ENCODE measurements around the gene GATD1. TPM values are rescaled to one million over a fixed set of nuclear protein-coding genes. Genes with fewer than 3 reads are reported as not detected.
"Not testable (repeated sequence)": the region's sequence is repeated elsewhere in the genome, so short reads cannot be mapped to it uniquely, and the experiment has no call there.

The GATD1 gene
- total RNA-seq, 1 experiment from 2014 or later: 67.7 TPM

DNA sequence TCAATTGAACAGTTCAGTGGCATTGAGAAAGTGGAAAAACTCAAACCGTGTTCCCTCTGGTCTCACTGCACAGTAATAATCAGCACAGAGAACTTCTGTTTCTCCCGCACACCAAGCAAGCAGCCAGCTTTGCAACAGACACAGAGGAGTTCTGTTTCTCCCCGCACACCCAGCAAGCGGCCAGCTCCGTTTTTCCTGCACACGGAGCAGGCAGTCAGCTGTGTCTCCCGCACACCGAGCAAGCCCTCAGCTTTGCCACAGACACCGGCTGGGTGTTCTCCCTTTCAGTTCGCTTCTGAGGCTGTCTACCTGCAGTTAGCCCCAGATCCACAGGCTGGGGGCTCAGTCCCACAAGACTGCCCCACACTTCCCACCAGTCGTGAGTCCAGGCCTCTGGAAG is 39.9 kb downstream of the GATD1 start:
- no peaks in the 10 kb centered on the region for H3K27me3 Mint-ChIP-seq (ENCODE audit: insufficient read depth, unreplicated experiment)
- TF ChIP-seq, protein P1, sequence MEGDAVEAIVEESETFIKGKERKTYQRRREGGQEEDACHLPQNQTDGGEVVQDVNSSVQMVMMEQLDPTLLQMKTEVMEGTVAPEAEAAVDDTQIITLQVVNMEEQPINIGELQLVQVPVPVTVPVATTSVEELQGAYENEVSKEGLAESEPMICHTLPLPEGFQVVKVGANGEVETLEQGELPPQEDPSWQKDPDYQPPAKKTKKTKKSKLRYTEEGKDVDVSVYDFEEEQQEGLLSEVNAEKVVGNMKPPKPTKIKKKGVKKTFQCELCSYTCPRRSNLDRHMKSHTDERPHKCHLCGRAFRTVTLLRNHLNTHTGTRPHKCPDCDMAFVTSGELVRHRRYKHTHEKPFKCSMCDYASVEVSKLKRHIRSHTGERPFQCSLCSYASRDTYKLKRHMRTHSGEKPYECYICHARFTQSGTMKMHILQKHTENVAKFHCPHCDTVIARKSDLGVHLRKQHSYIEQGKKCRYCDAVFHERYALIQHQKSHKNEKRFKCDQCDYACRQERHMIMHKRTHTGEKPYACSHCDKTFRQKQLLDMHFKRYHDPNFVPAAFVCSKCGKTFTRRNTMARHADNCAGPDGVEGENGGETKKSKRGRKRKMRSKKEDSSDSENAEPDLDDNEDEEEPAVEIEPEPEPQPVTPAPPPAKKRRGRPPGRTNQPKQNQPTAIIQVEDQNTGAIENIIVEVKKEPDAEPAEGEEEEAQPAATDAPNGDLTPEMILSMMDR (IDR thresholded peaks at IDR 0.05; ENCODE audit: unreplicated experiment): no peak
- no peaks in the 10 kb centered on the region for H3K9me3 Mint-ChIP-seq (ENCODE audit: unreplicated experiment)
- ChIA-PET CTCF (interaction anchor here (1.0 to 1.2 kb wide), 2 partner anchors 11 kb away, joined by 3 to 4 read pairs; no protein-coding TSS in a partner anchor), POLR2A (interaction anchor here (2.4 kb wide), 1 partner anchor 26 kb away, joined by 10 read pairs; no protein-coding TSS in a partner anchor)
- H3K4me3 Mint-ChIP-seq (ENCODE audit: unreplicated experiment): no peak overlapping the region
- intact Hi-C loops (cut with micrococcal nuclease): no loop called here
- no peak overlapping the region for H3K27ac Mint-ChIP-seq (ENCODE audit: low read depth, unreplicated experiment)
- no peaks in the 10 kb centered on the region for H3K36me3 Mint-ChIP-seq (ENCODE audit: insufficient read depth, unreplicated experiment)
- DNase-seq (ENCODE audit: unreplicated experiment): no peak
- no TSS peak for BruUV-seq (replicated peaks)
- no peaks in the 10 kb centered on the region for H3K4me1 Mint-ChIP-seq (ENCODE audit: insufficient read depth, unreplicated experiment)

DNA sequence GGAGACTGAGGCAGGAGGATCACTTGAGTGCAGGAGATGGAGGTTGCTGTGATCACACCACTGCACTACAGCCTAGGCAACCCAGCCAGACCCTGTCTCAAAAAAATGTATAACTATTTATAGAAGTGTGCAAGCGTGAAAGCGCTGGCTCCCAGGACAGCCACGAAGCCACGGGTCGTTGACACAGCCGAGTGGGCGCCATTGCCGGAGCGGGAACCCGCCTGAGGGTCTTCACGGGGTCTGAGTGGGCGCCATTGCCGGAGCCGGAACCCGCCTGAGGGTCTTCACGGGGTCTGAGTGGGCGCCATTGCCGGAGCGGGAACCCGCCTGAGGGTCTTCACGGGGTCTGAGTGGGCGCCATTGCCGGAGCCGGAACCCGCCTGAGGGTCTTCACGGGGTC is 42.7 kb downstream of the GATD1 start:
- POLR2A ChIA-PET; CTCF ChIA-PET; H3K27ac Mint-ChIP-seq (ENCODE audit: low read depth, unreplicated experiment): not testable (repeated sequence)

DNA sequence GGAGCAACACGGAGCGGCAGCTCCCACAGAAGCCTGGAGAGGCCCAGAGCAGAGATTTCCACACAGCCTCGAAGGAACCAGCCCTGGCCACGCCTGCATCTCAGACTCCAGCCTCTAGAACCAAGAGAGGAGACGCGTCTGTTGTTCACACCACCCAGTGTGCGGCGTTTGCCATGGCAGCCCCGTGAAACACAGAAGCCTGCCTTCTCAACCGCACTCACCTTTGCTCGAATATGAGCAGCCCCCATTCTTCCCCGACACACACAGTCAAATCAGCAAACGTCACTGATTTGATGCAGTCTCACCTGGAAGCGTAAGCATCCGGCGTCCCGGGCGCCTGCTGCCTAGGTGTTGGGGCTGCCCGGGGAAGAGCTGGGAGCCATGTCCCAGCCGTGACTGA is 44.2 kb downstream of the GATD1 start:
- H3K36me3 Mint-ChIP-seq (ENCODE audit: insufficient read depth, unreplicated experiment): peaks cover 8% of the 10 kb centered on the region
- H3K27ac Mint-ChIP-seq (ENCODE audit: low read depth, unreplicated experiment): no peak overlapping the region
- H3K9me3 Mint-ChIP-seq (ENCODE audit: unreplicated experiment): no peaks in the 10 kb centered on the region
- intact Hi-C loops (cut with micrococcal nuclease): no loop called here
- TF ChIP-seq, protein P1 (IDR thresholded peaks at IDR 0.05; ENCODE audit: unreplicated experiment): no peak
- no TSS peak for BruUV-seq (replicated peaks)
- CTCF ChIA-PET: interaction anchor here (0.6 to 1.2 kb wide), 4 partner anchors 9 to 318 kb away, joined by 3 read pairs; no protein-coding TSS in a partner anchor
- H3K4me3 Mint-ChIP-seq (ENCODE audit: unreplicated experiment): no peak overlapping the region
- DNase-seq (ENCODE audit: unreplicated experiment): no peak
- no peaks in the 10 kb centered on the region for H3K27me3 Mint-ChIP-seq (ENCODE audit: insufficient read depth, unreplicated experiment)
- POLR2A ChIA-PET: interaction anchor here (1.1 to 1.5 kb wide), 2 partner anchors 15 to 85 kb away, joined by 4 read pairs; partner anchors contain the start of gene TALDO1
- peaks cover 5% of the 10 kb centered on the region for H3K4me1 Mint-ChIP-seq (ENCODE audit: insufficient read depth, unreplicated experiment)

More for the DNA sequence above, 42.7 kb downstream of the GATD1 start:
- H3K27me3 Mint-ChIP-seq (ENCODE audit: insufficient read depth, unreplicated experiment); H3K36me3 Mint-ChIP-seq (ENCODE audit: insufficient read depth, unreplicated experiment); intact Hi-C loops (cut with micrococcal nuclease); H3K4me3 Mint-ChIP-seq (ENCODE audit: unreplicated experiment); DNase-seq (ENCODE audit: unreplicated experiment); BruUV-seq (replicated peaks); H3K9me3 Mint-ChIP-seq (ENCODE audit: unreplicated experiment); H3K4me1 Mint-ChIP-seq (ENCODE audit: insufficient read depth, unreplicated experiment): not testable (repeated sequence)

DNA sequence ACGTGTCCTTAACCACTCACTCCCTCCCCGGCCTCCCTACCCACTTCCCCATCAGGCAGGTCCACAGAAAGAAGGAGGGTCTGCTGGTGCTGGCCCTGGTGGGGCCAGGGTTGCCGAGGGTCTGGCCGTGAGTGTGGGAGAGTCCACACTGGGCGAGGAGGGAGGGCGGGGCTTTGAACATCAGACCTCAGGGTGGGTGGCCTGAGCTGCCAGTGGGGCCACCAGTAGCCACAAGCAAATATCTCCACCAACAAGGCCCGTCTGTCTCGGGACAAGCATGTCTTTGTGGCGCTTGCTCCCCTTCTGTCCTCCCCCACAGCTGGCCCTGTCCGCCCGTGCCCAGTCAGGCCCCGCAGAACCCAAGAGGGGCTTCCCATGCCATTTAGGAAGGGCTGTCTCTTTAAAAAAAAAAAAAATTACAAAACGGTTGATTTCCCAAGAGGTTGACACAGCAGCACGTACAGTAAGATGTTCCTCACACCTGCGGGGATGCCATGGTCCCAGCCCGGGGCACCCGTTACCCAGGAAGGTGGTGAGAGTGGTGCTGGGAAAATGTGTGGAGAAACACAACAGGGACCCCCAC is 47.7 kb downstream of the GATD1 start:
- intact Hi-C loops (cut with micrococcal nuclease): loop anchor here (2.0 to 10.0 kb wide), 3 partner anchors 17 to 165 kb away; partner anchors contain the start of genes LMNTD2, RASSF7 and TALDO1
- Mint-ChIP-seq H3K9me3 (ENCODE audit: unreplicated experiment) (no peaks in the 10 kb centered on the region), H3K4me3 (ENCODE audit: unreplicated experiment) (no peak overlapping the region), H3K27me3 (ENCODE audit: insufficient read depth, unreplicated experiment) (no peaks in the 10 kb centered on the region), H3K27ac (ENCODE audit: low read depth, unreplicated experiment) (no peak overlapping the region), H3K4me1 (ENCODE audit: insufficient read depth, unreplicated experiment) (peaks cover 12% of the 10 kb centered on the region), H3K36me3 (ENCODE audit: insufficient read depth, unreplicated experiment) (peaks cover 23% of the 10 kb centered on the region)
- ChIA-PET CTCF (interaction anchor here (1.1 to 1.8 kb wide), 2 partner anchors 17 to 35 kb away, joined by 7 to 10 read pairs; partner anchors contain the start of gene TALDO1), POLR2A (interaction anchor here (1.4 to 7.1 kb wide), 6 partner anchors 15 to 46 kb away, joined by 4 to 96 read pairs (median 24); partner anchors contain the start of genes DEAF1, EPS8L2, TALDO1 and TMEM80)
- DNase-seq (ENCODE audit: unreplicated experiment): no peak
- BruUV-seq (replicated peaks): no TSS peak
- TF ChIP-seq, protein P1 (IDR thresholded peaks at IDR 0.05; ENCODE audit: unreplicated experiment): no peak
